OCI-LY7 (cell line): ENCODE results near the gene ANKRD22.

ENCODE experiments used
- CTCF ChIP-seq: fragments of 200-600 bp; sonication (generic); conservative IDR thresholded peaks from 2 replicates; pipeline ENCODE4 v1.5.1; 2014; ENCODE audit warnings: mild to moderate bottlenecking, antibody characterized with exemption, low read length, moderate library complexity, mixed read lengths
- EZH2phosphoT487 ChIP-seq: fragments of 200-600 bp; sonication (generic); IDR thresholded peaks from 2 replicates; pipeline ENCODE4 v1.6.1; 2018; ENCODE audit warnings: low read depth, borderline replicate concordance, mild to moderate bottlenecking, mixed run types, antibody characterized with exemption, low read length, moderate library complexity, mixed read lengths

- no peak for TF ChIP-seq EZH2phosphoT487
- TF ChIP-seq CTCF, result no peak
Observed at GRCh38 chr10:88873757-88874156, 22.1 kb upstream of the ANKRD22 start.
